Activated B cell treated with CpG ODN at 0.5 μM for 24 hours (primary cell): Measurements from ENCODE around the gene ETS1. TPM values are rescaled to one million over a fixed set of nuclear protein-coding genes. Genes with fewer than 3 reads are reported as not detected.

Source experiments
- ATAC-seq: fragments of 200-7000 bp; cut with Tn5 transposase; one replicate; pipeline ENCODE4 v1.10.0; 2021; ENCODE audit warnings: low read depth, mild to moderate bottlenecking, moderate library complexity
- CTCF ChIA-PET: fragments of 350-600 bp; sonication (Branson Sonifier 250); formaldehyde crosslinking; loops from one replicate; lab custom pipeline; 2021; ENCODE audit warnings: antibody characterized with exemption; lab: Charles Lee
- POLR2A ChIA-PET: fragments of 350-600 bp; sonication (Branson Sonifier 250); formaldehyde crosslinking; loops from one replicate; lab custom pipeline; 2021; ENCODE audit warnings: antibody characterized with exemption; lab: Charles Lee
- DNase-seq: peaks from one replicate; pipeline ENCODE4 v3.0.0; 2022
- H3K27ac Mint-ChIP-seq: one replicate; pipeline ENCODE4 v1.8.0; 2020; ENCODE audit warnings: mixed read lengths
- H3K27me3 Mint-ChIP-seq: one replicate; pipeline ENCODE4 v1.8.0; 2021; ENCODE audit warnings: mixed read lengths
- H3K36me3 Mint-ChIP-seq: one replicate; pipeline ENCODE4 v1.8.0; 2021; ENCODE audit warnings: low read depth, mixed read lengths
- H3K4me1 Mint-ChIP-seq: one replicate; pipeline ENCODE4 v1.8.0; 2021; ENCODE audit warnings: mixed read lengths
- H3K4me3 Mint-ChIP-seq: one replicate; pipeline ENCODE4 v1.8.0; 2020; ENCODE audit warnings: mild to moderate bottlenecking, mixed read lengths
- H3K9me3 Mint-ChIP-seq: one replicate; pipeline ENCODE4 v1.8.0; 2020; ENCODE audit warnings: mixed read lengths
- CTCF ChIP-seq: fragments of 200-600 bp; IDR thresholded peaks from one replicate; pipeline ENCODE4 v1.8.0; 2022; ENCODE audit warnings: antibody characterized with exemption, mild to moderate bottlenecking
- intact Hi-C: fragments of 100-400 bp; cut with micrococcal nuclease; formaldehyde crosslinking; loops from one replicate; pipeline ENCODE4 v1.15.1; 2024
- total RNA-seq: library from RNA; stranded (reverse); gene quantifications from 2 replicates; pipeline ENCODE4 v1.2.3, GENCODE V29; 2022

ETS1 gene
- total RNA-seq, 1 donor from 2014 or later, result 301 TPM

- peak overlapping the region; percentile 68 for H3K27ac Mint-ChIP-seq
- POLR2A ChIA-PET, result interaction anchor here (0.7 to 4.5 kb wide), 6 partner anchors 11 to 93 kb away, joined by 3 to 86 read pairs (median 9); no protein-coding TSS in a partner anchor
- H3K9me3 Mint-ChIP-seq, result no peaks in the 10 kb centered on the region
- CTCF ChIA-PET, result no interaction called here
- intact Hi-C loops, result no loop called here
- ATAC-seq, result no peak
- TF ChIP-seq CTCF, result no peak
- H3K4me1 Mint-ChIP-seq, result peaks cover 76% of the 10 kb centered on the region
- no peaks in the 10 kb centered on the region for H3K36me3 Mint-ChIP-seq
- no peak for DNase-seq
- no peak overlapping the region for H3K4me3 Mint-ChIP-seq
- H3K27me3 Mint-ChIP-seq, result no peaks in the 10 kb centered on the region
Measured at GRCh38 chr11:128565881-128566280, 21.5 kb downstream of the ETS1 start.

- CTCF ChIA-PET, result interaction anchor here (1.0 to 1.9 kb wide), 3 partner anchors 12 to 67 kb away, joined by 4 to 10 read pairs (median 5); no protein-coding TSS in a partner anchor
- intact Hi-C loops, result loop anchor here (1.0 to 5.0 kb wide), 6 partner anchors 11 to 60 kb away; no protein-coding TSS in a partner anchor
- H3K4me3 Mint-ChIP-seq, result peak overlapping the region; percentile 77
- peaks cover 81% of the 10 kb centered on the region for H3K4me1 Mint-ChIP-seq
- ATAC-seq (peak; percentile 21), DNase-seq (no peak)
- POLR2A ChIA-PET, result interaction anchor here (0.8 to 4.5 kb wide), 21 partner anchors 9 to 276 kb away, joined by 3 to 86 read pairs (median 5); no protein-coding TSS in a partner anchor
- H3K9me3 Mint-ChIP-seq, result no peaks in the 10 kb centered on the region
- H3K36me3 Mint-ChIP-seq, result no peaks in the 10 kb centered on the region
- H3K27me3 Mint-ChIP-seq, result no peaks in the 10 kb centered on the region
- peak overlapping the region; percentile 88 for H3K27ac Mint-ChIP-seq
- TF ChIP-seq CTCF, result no peak
Measured at GRCh38 chr11:128564642-128565245, 22.6 kb downstream of the ETS1 start.

- no peaks in the 10 kb centered on the region for H3K36me3 Mint-ChIP-seq
- POLR2A ChIA-PET, result interaction anchor here (0.6 to 4.5 kb wide), 25 partner anchors 9 to 276 kb away, joined by 3 to 86 read pairs (median 5); no protein-coding TSS in a partner anchor
- peak; percentile 39 for DNase-seq
- peak overlapping the region; percentile 88 for H3K27ac Mint-ChIP-seq
- H3K4me3 Mint-ChIP-seq, result peak overlapping the region; percentile 77
- no peak for TF ChIP-seq CTCF
- intact Hi-C loops, result loop anchor here (1.0 to 5.0 kb wide), 6 partner anchors 11 to 60 kb away; no protein-coding TSS in a partner anchor
- H3K9me3 Mint-ChIP-seq, result no peaks in the 10 kb centered on the region
- no peaks in the 10 kb centered on the region for H3K27me3 Mint-ChIP-seq
- peaks cover 82% of the 10 kb centered on the region for H3K4me1 Mint-ChIP-seq
- CTCF ChIA-PET, result interaction anchor here (0.6 to 1.9 kb wide), 6 partner anchors 11 to 277 kb away, joined by 3 to 10 read pairs (median 4); no protein-coding TSS in a partner anchor
- ATAC-seq, result peak; percentile 98
Measured at GRCh38 chr11:128563942-128564641, 23.3 kb downstream of the ETS1 start.

DNA sequence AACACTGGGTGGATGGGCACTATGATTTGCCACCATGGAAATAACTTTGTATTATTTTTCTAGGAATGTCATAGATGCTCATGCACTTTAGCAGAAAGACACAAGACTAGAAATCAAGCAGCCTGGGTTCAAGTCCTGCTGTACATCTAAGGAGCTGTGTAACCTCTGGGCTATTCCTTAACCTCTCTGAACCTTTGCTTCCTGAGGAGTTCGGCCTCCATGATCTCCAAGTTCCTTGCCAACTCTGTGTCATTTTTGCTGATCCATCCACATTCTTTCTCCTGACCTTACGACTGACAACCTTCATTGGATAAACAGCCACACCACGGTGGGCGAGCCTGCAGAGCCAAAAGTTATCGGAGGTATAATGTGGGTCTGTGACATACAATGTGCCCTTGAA is 24.1 kb downstream of the ETS1 start:
- intact Hi-C loops, result loop anchor here (5.0 kb wide), 1 partner anchor 34 kb away; no protein-coding TSS in a partner anchor
- CTCF ChIA-PET, result interaction anchor here (0.6 to 1.9 kb wide), 2 partner anchors 11 to 48 kb away, joined by 3 to 10 read pairs; no protein-coding TSS in a partner anchor
- no peak for ATAC-seq

More for the DNA sequence above, 24.1 kb downstream of the ETS1 start:
- Mint-ChIP-seq H3K27me3 (no peaks in the 10 kb centered on the region), H3K9me3 (no peaks in the 10 kb centered on the region), H3K4me1 (peaks cover 76% of the 10 kb centered on the region), H3K36me3 (no peaks in the 10 kb centered on the region), H3K4me3 (no peak overlapping the region), H3K27ac (peak overlapping the region; percentile 88)
- TF ChIP-seq CTCF, result no peak
- DNase-seq, result no peak
- POLR2A ChIA-PET, result interaction anchor here (0.9 to 4.5 kb wide), 15 partner anchors 9 to 275 kb away, joined by 3 to 86 read pairs (median 5); no protein-coding TSS in a partner anchor
